Measurements from ENCODE around the gene GOLIM4. TPM values are rescaled to one million over a fixed set of nuclear protein-coding genes. Genes with fewer than 3 reads are reported as not detected.

The GOLIM4 gene
- total RNA-seq, 1 experiment from 2014 or later, result 35.4 TPM

DNA sequence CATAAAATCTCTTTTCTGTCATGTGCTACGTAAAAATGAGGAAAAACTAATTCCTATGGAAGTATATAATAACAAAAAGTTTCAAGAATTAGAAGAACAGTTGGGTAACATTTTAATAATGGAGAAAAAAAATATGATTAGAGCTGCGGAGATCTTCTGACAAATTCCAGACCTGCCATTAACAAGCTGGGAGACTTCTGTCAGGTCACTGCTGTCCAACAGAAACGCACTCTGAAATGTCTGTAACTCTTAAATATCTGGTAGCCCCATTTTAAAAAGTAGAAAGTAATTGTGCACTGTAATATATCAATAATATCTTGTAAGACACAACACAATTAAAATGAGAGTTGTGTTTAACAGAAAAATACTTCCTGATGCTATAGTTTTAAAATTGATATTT, 15.7 kb downstream of the GOLIM4 start:
- no peak for TF ChIP-seq POLR2AphosphoS5 (IDR thresholded peaks at IDR 0.05; ENCODE audit: low read depth, low read length)
- no peak for TF ChIP-seq REST (IDR thresholded peaks at IDR 0.05; ENCODE audit: insufficient read depth in 1 of 2, low read depth in 2 of 2, low read length in 1 of 2)
- TF ChIP-seq TCF7L2 (IDR thresholded peaks at IDR 0.05; ENCODE audit: low read depth, low read length), result no peak
- TF ChIP-seq SIN3A (IDR thresholded peaks at IDR 0.05; ENCODE audit: borderline replicate concordance, insufficient read depth, low read depth, low read length), result no peak
- TF ChIP-seq, protein P1, sequence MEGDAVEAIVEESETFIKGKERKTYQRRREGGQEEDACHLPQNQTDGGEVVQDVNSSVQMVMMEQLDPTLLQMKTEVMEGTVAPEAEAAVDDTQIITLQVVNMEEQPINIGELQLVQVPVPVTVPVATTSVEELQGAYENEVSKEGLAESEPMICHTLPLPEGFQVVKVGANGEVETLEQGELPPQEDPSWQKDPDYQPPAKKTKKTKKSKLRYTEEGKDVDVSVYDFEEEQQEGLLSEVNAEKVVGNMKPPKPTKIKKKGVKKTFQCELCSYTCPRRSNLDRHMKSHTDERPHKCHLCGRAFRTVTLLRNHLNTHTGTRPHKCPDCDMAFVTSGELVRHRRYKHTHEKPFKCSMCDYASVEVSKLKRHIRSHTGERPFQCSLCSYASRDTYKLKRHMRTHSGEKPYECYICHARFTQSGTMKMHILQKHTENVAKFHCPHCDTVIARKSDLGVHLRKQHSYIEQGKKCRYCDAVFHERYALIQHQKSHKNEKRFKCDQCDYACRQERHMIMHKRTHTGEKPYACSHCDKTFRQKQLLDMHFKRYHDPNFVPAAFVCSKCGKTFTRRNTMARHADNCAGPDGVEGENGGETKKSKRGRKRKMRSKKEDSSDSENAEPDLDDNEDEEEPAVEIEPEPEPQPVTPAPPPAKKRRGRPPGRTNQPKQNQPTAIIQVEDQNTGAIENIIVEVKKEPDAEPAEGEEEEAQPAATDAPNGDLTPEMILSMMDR (IDR thresholded peaks at IDR 0.05), result no peak
- no peaks in the 10 kb centered on the region for H3K9me3 ChIP-seq (ENCODE audit: control insufficient read depth, insufficient read depth, low read depth, low read length)
- H3K4me1 ChIP-seq (ENCODE audit: control insufficient read depth, insufficient read depth, low read length), result no peaks in the 10 kb centered on the region
- intact Hi-C loops (cut with micrococcal nuclease; ENCODE audit: unreplicated experiment), result no loop called here
- BruUV-seq (replicated peaks), result no TSS peak
- H3K27ac ChIP-seq (ENCODE audit: low read length), result no peak overlapping the region
- no peak for DNase-seq (ENCODE audit: low read depth, low spot score)
- H3K4me3 ChIP-seq (ENCODE audit: low read depth in 2 of 2, low read length in 2 of 2), result no peak overlapping the region
- H3K27me3 ChIP-seq (ENCODE audit: control insufficient read depth, insufficient read depth, low read length), result no peaks in the 10 kb centered on the region
- POLR2A ChIA-PET, result interaction anchor here (1.0 kb wide), 1 partner anchor 14 kb away, joined by 4 read pairs; no protein-coding TSS in a partner anchor
- H3K36me3 ChIP-seq (ENCODE audit: control insufficient read depth, insufficient read depth, low read length), result no peaks in the 10 kb centered on the region
- no peak for ATAC-seq
- in situ Hi-C loops (cut with HindIII; ENCODE audit: low pct_unique_long_range_greater_than_20kb, low sequenced_read_pairs), result no loop called here
- CTCF ChIA-PET, result no interaction called here

DNA sequence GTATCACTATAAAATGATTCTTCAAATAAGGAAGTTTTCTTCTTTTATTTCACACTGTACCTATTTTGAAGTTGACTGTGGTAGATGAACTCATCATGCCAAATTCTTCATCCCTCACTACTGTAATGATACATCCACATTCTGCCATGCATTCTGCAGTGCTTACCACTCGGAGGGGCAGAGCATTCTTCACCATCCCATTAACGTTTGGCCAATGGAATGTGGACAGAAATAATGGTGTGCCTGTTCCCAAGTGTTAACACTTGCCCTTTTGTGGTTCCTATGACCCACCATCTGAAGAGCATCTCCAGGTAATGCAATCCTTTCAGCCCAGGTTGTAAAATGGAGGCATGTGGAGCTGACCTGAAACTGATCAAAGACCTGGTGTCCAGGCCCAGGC, 18.6 kb downstream of the GOLIM4 start:
- in situ Hi-C loops (cut with HindIII; ENCODE audit: low pct_unique_long_range_greater_than_20kb, low sequenced_read_pairs) (no loop called here), intact Hi-C loops (cut with micrococcal nuclease; ENCODE audit: unreplicated experiment) (no loop called here)
- Histone ChIP-seq H3K27ac (ENCODE audit: low read length) (no peak overlapping the region), H3K4me1 (ENCODE audit: control insufficient read depth, insufficient read depth, low read length) (no peaks in the 10 kb centered on the region), H3K4me3 (ENCODE audit: low read depth in 2 of 2, low read length in 2 of 2) (no peak overlapping the region), H3K27me3 (ENCODE audit: control insufficient read depth, insufficient read depth, low read length) (no peaks in the 10 kb centered on the region), H3K36me3 (ENCODE audit: control insufficient read depth, insufficient read depth, low read length) (no peaks in the 10 kb centered on the region), H3K9me3 (ENCODE audit: control insufficient read depth, insufficient read depth, low read depth, low read length) (no peaks in the 10 kb centered on the region)
- BruUV-seq (replicated peaks), result no TSS peak
- ChIA-PET POLR2A (no interaction called here), CTCF (interaction anchor here (0.7 kb wide), 1 partner anchor 1108 kb away, joined by 3 read pairs; no protein-coding TSS in a partner anchor)
- ATAC-seq (no peak), DNase-seq (ENCODE audit: low read depth, low spot score) (no peak)
- TF ChIP-seq POLR2AphosphoS5 (IDR thresholded peaks at IDR 0.05; ENCODE audit: low read depth, low read length) (no peak), SIN3A (IDR thresholded peaks at IDR 0.05; ENCODE audit: borderline replicate concordance, insufficient read depth, low read depth, low read length) (no peak), TCF7L2 (IDR thresholded peaks at IDR 0.05; ENCODE audit: low read depth, low read length) (no peak), REST (IDR thresholded peaks at IDR 0.05; ENCODE audit: insufficient read depth in 1 of 2, low read depth in 2 of 2, low read length in 1 of 2) (no peak)
- TF ChIP-seq, protein P1 (IDR thresholded peaks at IDR 0.05), result no peak

All from Panc1 (cell line).